Liver (tissue), 9 donors: ENCODE data around the gene CD2. TPM values are rescaled to one million over a fixed set of nuclear protein-coding genes. Genes with fewer than 3 reads are reported as not detected.
"Not testable (repeated sequence)": the region's sequence is repeated elsewhere in the genome, so short reads cannot be mapped to it uniquely, and the experiment has no call there.

Experiments
- DNase-seq: peaks from one replicate; pipeline ENCODE4 v3.0.0-alpha.2; 2017; ENCODE audit warnings: low spot score
- H3K27ac ChIP-seq, 2 donors: one replicate each; pipeline ENCODE4 v1.7.0; 2013; ENCODE audit warnings: inconsistent platforms in 2 of 2, low read length in 2 of 2, control low read depth in 1 of 2, low read depth in 1 of 2, mild to moderate bottlenecking in 1 of 2
- H3K27me3 ChIP-seq, 4 donors: one replicate each; pipeline versions ENCODE4 v1.6.1 to v1.7.0; 2013; ENCODE audit warnings: low read length in 3 of 4, inconsistent platforms in 1 of 4, mild to moderate bottlenecking in 1 of 4, moderate library complexity in 1 of 4; ENCODE audit not compliant: control insufficient read depth in 4 of 4, insufficient read depth in 4 of 4
- H3K36me3 ChIP-seq, 4 donors: one replicate each; pipeline versions ENCODE4 v1.6.1 to v1.7.0; 2013; ENCODE audit warnings: low read length in 3 of 4, mild to moderate bottlenecking in 3 of 4, low read depth in 1 of 4, moderate library complexity in 1 of 4; ENCODE audit not compliant: control insufficient read depth in 4 of 4, insufficient read depth in 3 of 4
- H3K4me1 ChIP-seq, 4 donors: one replicate each; pipeline versions ENCODE4 v1.6.1 to v1.7.0; 2013; ENCODE audit warnings: low read length in 3 of 4, mild to moderate bottlenecking in 3 of 4, moderate library complexity in 1 of 4; ENCODE audit not compliant: control insufficient read depth in 4 of 4, insufficient read depth in 4 of 4
- H3K4me3 ChIP-seq, 3 donors: one replicate each; pipeline versions ENCODE4 v1.6.1 to v1.7.0; 2013; ENCODE audit warnings: low read length in 3 of 3, control low read depth in 1 of 3, low read depth in 1 of 3, mild to moderate bottlenecking in 1 of 3
- H3K9ac ChIP-seq, 2 donors: one replicate each; pipeline ENCODE4 v1.7.0; 2013; ENCODE audit warnings: low read length in 2 of 2, mild to moderate bottlenecking in 2 of 2, moderate library complexity in 2 of 2, control low read depth in 1 of 2, low read depth in 1 of 2
- H3K9me3 ChIP-seq, 4 donors: one replicate each; pipeline versions ENCODE4 v1.6.1 to v1.7.0; 2013; ENCODE audit warnings: low read length in 3 of 4; ENCODE audit not compliant: control insufficient read depth in 4 of 4
- CTCF ChIP-seq: fragments of 150-350 bp; IDR thresholded peaks from 2 replicates; pipeline ENCODE4 v1.5.1; 2017; ENCODE audit warnings: improper control_type of control experiment, low read depth, low read length; ENCODE audit not compliant: missing input control
- FOXA1 ChIP-seq: IDR thresholded peaks from 2 replicates; pipeline ENCODE4 v1.6.1; 2016; ENCODE audit warnings: antibody characterized with exemption
- FOXA2 ChIP-seq: IDR thresholded peaks from 2 replicates; pipeline ENCODE4 v1.6.1; 2016; ENCODE audit warnings: antibody characterized with exemption
- GABPA ChIP-seq, 2 donors: IDR thresholded peaks in 1 of 2; conservative IDR thresholded peaks in 1 of 2; 2 replicates each; pipeline ENCODE4 v1.6.1; 2016; ENCODE audit warnings: antibody characterized with exemption in 2 of 2, mild to moderate bottlenecking in 1 of 2, moderate library complexity in 1 of 2
- HNF4A ChIP-seq, 2 donors: conservative IDR thresholded peaks; 2 replicates each; pipeline ENCODE4 v1.6.1; 2016; ENCODE audit warnings: antibody characterized with exemption in 2 of 2, mild to moderate bottlenecking in 2 of 2
- HNF4G ChIP-seq: IDR thresholded peaks from 2 replicates; pipeline ENCODE4 v1.6.1; 2016; ENCODE audit warnings: antibody characterized with exemption
- NR2F2 ChIP-seq: IDR thresholded peaks from 2 replicates; pipeline ENCODE4 v1.6.1; 2016; ENCODE audit warnings: antibody characterized with exemption
- RAD21 ChIP-seq, 2 donors: IDR thresholded peaks; 2 replicates each; pipeline ENCODE4 v1.6.1; 2016; ENCODE audit warnings: antibody characterized with exemption in 2 of 2, mild to moderate bottlenecking in 2 of 2
- RXRA ChIP-seq, 2 donors: IDR thresholded peaks; 2 replicates each; pipeline ENCODE4 v1.6.1; 2017 to 2018; ENCODE audit warnings: antibody characterized with exemption in 2 of 2, mild to moderate bottlenecking in 1 of 2
- SP1 ChIP-seq: IDR thresholded peaks from 2 replicates; pipeline ENCODE4 v1.6.1; 2018; ENCODE audit warnings: antibody characterized with exemption, mild to moderate bottlenecking
- TAF1 ChIP-seq: conservative IDR thresholded peaks from 2 replicates; pipeline ENCODE4 v1.6.1; 2016; ENCODE audit warnings: antibody characterized with exemption, mild to moderate bottlenecking
- WGBS: extraction: QIAGEN DNeasy Blood & Tissue Kit; methylation state at CpG from one replicate; pipeline ENCODE4 v1.1.7; 2013; 5-methylcytosine and 5-hydroxymethylcytosine counted together
- polyA plus RNA-seq, 2 donors: library from polyadenylated mRNA; stranded (reverse) in 1 of 2; unstranded in 1 of 2; fragments of 200-250 nt in 1 of 2; fragments of >200 nt in 1 of 2; fragmentation: Nextera tagmentation in 1 of 2; extraction: Ambion mirVana in 1 of 2; gene quantifications; one replicate each; pipeline versions ENCODE4 v1.2.1 to v1.2.3, GENCODE V29; 2013 to 2015
- total RNA-seq, 2 donors: library from RNA; depleted of rRNA; stranded (reverse); fragments of >200 nt; gene quantifications; one replicate each; pipeline ENCODE4 v1.2.3, GENCODE V29; 2014
- TF ChIP-seq, protein P1 (sequence below): IDR thresholded peaks from 2 replicates; pipeline ENCODE4 v1.6.1; 2016; ENCODE audit warnings: antibody characterized with exemption
- TF ChIP-seq, protein P2 (sequence below): IDR thresholded peaks from 2 replicates; pipeline ENCODE4 v1.6.1; 2016; ENCODE audit warnings: antibody characterized with exemption
- donor health status: healthy.
- donor health status: healthy.
- donor health status: healthy.
- donor health status: healthy.
- donor health status: healthy.

CD2 gene
- total and polyA plus RNA-seq, 4 donors = 0.28 to 1.5 (median 0.89) TPM

GRCh38 chr1:116758456-116758815, 4.2 kb downstream of the CD2 start:
- DNase-seq, H3K4me1 ChIP-seq, H3K9me3 ChIP-seq, H3K27me3 ChIP-seq, H3K36me3 ChIP-seq, H3K9ac ChIP-seq, H3K27ac ChIP-seq, H3K4me3 ChIP-seq: not testable (repeated sequence)
- 84% methylated on average over 5 of the region's 5 CpGs for WGBS

DNA sequence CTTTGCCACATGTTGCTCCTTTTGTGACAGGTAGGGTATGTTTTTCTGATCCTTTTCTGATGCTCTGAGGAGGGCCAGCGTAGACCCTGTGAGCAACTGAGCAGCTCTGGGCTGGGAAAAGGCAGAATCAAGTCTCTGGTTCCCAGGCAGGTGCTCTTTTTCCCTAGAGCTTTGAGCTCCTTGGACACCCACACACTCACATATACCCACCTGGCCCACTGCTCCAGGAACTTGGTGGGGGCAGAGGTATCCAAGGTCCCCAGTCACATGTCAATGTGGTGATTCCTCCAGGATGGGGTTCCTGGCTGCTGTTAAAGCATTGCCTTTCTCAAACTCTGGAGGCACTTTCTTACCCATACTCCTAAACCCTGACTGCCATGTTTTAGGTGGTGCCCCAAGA, 5.4 kb downstream of the CD2 start:
- Histone ChIP-seq H3K27me3 (no peaks in the 10 kb centered on the region), H3K4me3 (no peak overlapping the region), H3K27ac (no peak overlapping the region), H3K4me1 (peaks cover 0 to 8% (median 6%) of the 10 kb centered on the region in 4 donors), H3K9me3 (no peaks in the 10 kb centered on the region), H3K9ac (no peak overlapping the region), H3K36me3 (no peaks in the 10 kb centered on the region)
- 95% methylated on average over 1 of the region's 1 CpG for WGBS
- DNase-seq = no peak
- no peak for TF ChIP-seq CTCF
- TF ChIP-seq TAF1 = no peak
- TF ChIP-seq HNF4G = no peak
- TF ChIP-seq GABPA (IDR thresholded peaks at IDR 0.05 in 1 of 2, conservative IDR thresholded peaks at IDR 0.05 in 1 of 2) = no peak
- TF ChIP-seq, protein P1, sequence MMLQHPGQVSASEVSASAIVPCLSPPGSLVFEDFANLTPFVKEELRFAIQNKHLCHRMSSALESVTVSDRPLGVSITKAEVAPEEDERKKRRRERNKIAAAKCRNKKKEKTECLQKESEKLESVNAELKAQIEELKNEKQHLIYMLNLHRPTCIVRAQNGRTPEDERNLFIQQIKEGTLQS = no peak
- TF ChIP-seq RXRA (IDR thresholded peaks at IDR 0.05) = no peak
- no peak for TF ChIP-seq FOXA1
- TF ChIP-seq FOXA2 = no peak
- TF ChIP-seq HNF4A (conservative IDR thresholded peaks at IDR 0.05) = no peak
- no peak for TF ChIP-seq RAD21 (IDR thresholded peaks at IDR 0.05)
- TF ChIP-seq NR2F2 = no peak
- TF ChIP-seq SP1 = no peak
- TF ChIP-seq, protein P2, sequence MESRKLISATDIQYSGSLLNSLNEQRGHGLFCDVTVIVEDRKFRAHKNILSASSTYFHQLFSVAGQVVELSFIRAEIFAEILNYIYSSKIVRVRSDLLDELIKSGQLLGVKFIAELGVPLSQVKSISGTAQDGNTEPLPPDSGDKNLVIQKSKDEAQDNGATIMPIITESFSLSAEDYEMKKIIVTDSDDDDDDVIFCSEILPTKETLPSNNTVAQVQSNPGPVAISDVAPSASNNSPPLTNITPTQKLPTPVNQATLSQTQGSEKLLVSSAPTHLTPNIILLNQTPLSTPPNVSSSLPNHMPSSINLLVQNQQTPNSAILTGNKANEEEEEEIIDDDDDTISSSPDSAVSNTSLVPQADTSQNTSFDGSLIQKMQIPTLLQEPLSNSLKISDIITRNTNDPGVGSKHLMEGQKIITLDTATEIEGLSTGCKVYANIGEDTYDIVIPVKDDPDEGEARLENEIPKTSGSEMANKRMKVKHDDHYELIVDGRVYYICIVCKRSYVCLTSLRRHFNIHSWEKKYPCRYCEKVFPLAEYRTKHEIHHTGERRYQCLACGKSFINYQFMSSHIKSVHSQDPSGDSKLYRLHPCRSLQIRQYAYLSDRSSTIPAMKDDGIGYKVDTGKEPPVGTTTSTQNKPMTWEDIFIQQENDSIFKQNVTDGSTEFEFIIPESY = no peak

- DNase-seq = no peak
- whole genome bisulfite sequencing = 95% methylated on average over 3 of the region's 3 CpGs
- no peaks in the 10 kb centered on the region for H3K27me3 ChIP-seq
- no peak overlapping the region for H3K4me3 ChIP-seq
- H3K27ac ChIP-seq = no peak overlapping the region
- TF ChIP-seq, protein P2 = no peak
- no peak for TF ChIP-seq HNF4G
- TF ChIP-seq GABPA (IDR thresholded peaks at IDR 0.05 in 1 of 2, conservative IDR thresholded peaks at IDR 0.05 in 1 of 2) = no peak
- H3K9ac ChIP-seq = no peak overlapping the region
- H3K4me1 ChIP-seq = peaks cover 0 to 8% (median 6%) of the 10 kb centered on the region in 4 donors
- no peaks in the 10 kb centered on the region for H3K9me3 ChIP-seq
- no peaks in the 10 kb centered on the region for H3K36me3 ChIP-seq
Observed at GRCh38 chr1:116760487-116760886, 6.3 kb downstream of the CD2 start.
